Osteoblast (primary cell): Measurements from ENCODE around the gene CTSH. TPM values are rescaled to one million over a fixed set of nuclear protein-coding genes. Genes with fewer than 3 reads are reported as not detected.

Experiments
- small RNA-seq: library from RNA; depleted of rRNA; stranded (forward); fragments of <200 nt; gene quantifications from one replicate; pipeline ENCODE3, GENCODE V24; 2012
- total RNA-seq: library from RNA; depleted of rRNA; stranded (reverse); fragments of >200 nt; gene quantifications from 2 replicates; pipeline ENCODE4 v1.2.3, GENCODE V29; 2012

CTSH gene
- total RNA-seq, 1 donor: 4.7 TPM

Small RNA genes within 50 kb of the gene (small RNA-seq; reads per million reads assigned to genes)
- gene RNU6-415P: not detected

Other genes with a start within 250 kb of the CTSH start
- gene ADAMTS7, start 133.6 kb downstream of the CTSH start, total RNA-seq: 32.4 and 34.0 TPM in 2 replicates
- gene MORF4L1, start 72.2 kb downstream of the CTSH start, total RNA-seq: 446 and 456 TPM in 2 replicates
- under 0.01 TPM in 1 of 2 replicates, not detected in the other for gene RASGRF1, start 145.7 kb upstream of the CTSH start, total RNA-seq